HG02588 (cell line): ENCODE measurements around the gene IER5.
A peak's percentile ranks its signal among the peaks of the same experiment; 100 is the strongest.

Source experiments
- ATAC-seq: cut with Tn5 transposase; IDR thresholded peaks from one replicate; pipeline ENCODE4 v1.9.1; 2021; ENCODE audit warnings: mild to moderate bottlenecking, moderate library complexity; ENCODE audit not compliant: unreplicated experiment

The IER5 gene

DNA sequence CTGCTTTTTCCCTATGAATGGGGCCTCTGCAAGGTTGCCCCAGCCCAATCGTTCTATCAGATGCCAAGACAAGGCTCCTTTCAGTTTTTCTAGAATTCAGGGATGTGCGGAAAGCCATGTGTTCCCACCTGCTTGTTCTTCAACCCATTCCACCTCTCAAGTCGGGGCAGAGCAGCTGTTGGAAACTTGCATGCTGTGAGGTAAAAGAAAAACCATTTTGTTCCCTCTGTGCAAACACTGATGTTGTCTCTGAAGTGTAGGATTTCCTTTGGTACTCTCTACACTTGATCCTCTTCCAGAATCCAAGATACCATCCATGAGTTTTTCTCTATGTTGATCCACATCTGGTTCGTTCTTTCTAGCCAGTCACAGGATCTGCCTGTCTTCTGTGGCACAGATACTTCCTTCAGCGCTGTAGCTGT is 7.3 kb downstream of the IER5 start:
- ATAC-seq = no peak

DNA sequence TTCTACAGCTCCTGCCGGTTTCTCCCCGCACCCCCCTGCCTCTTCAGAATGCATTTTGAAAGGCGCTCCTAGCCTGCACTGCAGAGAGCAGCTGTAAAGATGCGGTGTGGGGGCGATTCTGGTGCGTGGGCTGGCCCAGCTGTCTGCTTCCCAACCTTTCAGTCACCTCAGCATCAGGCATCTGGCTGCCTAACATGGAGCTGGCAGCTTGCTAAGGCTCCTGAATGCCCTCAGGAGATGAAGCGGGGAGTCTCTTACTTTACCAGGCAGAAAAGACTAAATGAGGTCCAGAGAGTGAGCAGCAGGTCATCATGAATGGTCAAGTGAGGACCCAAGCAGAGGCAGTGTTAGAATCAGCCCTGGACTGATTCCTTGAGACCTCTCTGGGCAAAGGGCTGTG is 8.7 kb downstream of the IER5 start:
- no peak for ATAC-seq

DNA sequence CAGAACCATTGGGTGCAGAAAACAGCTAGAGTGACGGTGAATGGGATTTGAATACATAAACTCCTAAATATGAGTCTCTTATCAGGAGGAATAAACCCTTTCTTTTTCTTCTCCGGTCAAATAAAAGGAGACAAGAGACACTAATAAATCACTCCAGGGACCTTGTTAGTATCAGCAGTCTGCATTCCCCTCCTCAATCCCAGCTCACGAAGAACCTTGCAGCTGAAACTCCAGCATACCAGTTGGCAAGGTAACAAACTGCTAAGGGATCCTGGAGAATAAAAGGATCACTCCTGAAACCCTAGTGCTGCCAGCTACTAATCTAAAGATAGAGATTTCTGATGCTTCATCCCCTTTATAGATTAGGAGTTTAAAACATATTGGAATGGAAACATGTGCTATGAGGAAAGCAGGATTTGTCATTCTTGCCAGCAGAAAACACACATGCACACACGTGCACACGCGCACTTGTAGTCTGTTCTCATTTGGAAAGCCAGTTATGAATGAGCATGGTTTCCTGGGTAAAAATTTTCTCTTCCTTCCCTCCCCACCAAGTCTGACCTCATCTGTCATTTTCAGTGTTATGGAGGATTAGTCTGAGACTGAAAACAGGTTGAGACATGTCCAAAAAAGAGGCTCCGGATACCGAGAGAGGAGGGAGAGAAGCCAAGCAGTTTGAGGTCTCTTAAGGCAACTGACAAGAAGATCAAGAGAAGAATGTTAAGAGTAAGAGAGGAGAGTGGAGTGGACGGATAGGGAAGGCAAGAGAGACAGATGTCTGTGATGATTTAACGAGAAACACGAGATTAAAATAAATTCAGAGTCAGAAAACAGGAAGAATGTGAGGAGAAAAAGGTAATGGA is 10.9 kb downstream of the IER5 start:
- peak; percentile 62 for ATAC-seq

- ATAC-seq = no peak
Observed at GRCh38 chr1:181100015-181100905, 11.8 kb downstream of the IER5 start.

DNA sequence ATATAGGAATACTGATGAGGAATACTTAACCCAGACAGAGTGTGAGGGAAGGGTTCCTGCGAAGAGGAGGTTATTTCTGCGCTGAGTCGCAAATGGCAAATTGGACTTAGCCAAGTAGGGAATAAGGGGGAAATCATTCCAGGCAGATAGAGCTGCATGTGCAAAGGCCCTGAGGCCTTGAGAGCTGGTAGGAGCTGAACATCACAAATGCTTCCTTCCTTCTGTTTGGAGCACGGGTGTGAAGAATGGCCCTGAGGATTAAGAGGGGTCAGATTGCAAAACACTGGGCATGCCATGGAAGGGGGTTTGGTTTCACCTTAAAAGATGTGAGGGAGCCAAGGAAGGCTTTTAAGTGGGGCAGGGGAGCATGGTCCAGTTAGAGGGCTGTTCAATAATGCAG is 12.4 kb downstream of the IER5 start:
- ATAC-seq = no peak

- no peak for ATAC-seq
Observed at GRCh38 chr1:181101581-181102226, 13.2 kb downstream of the IER5 start.

GRCh38 chr1:181102841-181103240 is 14.3 kb downstream of the IER5 start:
- ATAC-seq = no peak

DNA sequence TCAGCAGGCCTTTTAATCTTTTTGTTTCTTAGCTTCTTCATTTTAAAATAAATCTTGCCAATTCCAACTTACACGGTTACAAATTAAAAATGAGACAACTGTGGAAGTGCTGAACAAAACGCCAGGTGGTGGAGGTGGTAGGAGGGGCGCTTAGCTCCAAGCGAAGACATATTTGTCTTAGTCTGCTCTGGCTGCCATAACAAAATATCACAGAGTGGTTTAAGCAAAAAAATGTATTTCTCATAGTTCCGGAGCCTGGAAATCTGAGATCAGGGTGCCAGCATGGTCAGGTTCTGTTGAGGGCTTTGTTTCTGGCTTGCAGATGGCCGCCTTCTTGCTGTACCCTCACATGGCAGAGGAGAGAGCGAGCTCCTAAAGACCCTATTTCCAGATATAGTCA is 14.9 kb downstream of the IER5 start:
- no peak for ATAC-seq

- peak; percentile 17 for ATAC-seq
Observed at GRCh38 chr1:181104042-181104789, 15.7 kb downstream of the IER5 start.

- no peak for ATAC-seq
Observed at GRCh38 chr1:181104790-181105133, 16.3 kb downstream of the IER5 start.

- peak; percentile 77 for ATAC-seq
Observed at GRCh38 chr1:181105134-181106021, 16.9 kb downstream of the IER5 start.

DNA sequence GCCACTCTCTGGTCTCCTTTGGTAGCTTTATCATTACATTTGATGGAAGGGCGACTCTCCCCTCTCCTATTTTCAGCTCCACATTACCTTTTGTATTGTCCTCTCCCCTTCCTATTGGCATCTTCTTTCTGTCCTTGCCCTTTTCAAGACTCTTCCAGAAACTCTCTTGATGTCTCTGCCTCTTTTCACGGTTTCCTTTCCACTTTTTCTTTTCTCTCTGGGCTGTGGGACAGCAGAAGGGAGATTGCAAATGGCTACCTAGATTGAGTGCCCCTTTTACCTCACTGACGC is 17.5 kb downstream of the IER5 start:
- ATAC-seq = no peak

GRCh38 chr1:181106479-181106878 is 18.0 kb downstream of the IER5 start:
- ATAC-seq = no peak

GRCh38 chr1:181107711-181108110 is 19.2 kb downstream of the IER5 start:
- ATAC-seq = no peak

DNA sequence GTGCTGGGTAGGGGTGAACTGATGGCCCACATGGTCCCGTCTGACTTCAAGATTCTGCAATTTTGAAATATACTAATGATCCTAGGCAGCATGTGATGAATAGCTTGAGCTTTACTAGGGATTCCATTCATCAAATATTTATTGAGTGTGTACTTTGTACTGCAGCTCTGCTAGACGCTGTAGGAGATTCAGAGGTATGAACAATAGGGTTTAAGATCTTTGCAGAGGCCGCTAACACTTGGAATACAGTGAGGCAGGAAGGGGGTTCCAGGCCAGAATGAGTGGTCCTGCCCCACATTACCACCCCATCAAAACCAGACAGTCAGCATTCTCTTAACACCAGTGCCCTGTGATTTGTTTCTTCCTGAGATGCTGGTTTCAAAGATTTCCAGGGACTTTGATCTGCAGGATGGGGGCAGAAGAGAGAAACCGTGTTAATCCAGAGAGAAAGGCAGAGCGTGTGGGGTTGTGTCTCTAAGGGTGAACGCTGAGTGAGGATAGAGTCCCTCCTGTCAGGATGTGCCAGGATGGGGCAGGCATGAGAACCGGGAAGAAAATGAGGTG is 19.9 kb downstream of the IER5 start:
- no peak for ATAC-seq

DNA sequence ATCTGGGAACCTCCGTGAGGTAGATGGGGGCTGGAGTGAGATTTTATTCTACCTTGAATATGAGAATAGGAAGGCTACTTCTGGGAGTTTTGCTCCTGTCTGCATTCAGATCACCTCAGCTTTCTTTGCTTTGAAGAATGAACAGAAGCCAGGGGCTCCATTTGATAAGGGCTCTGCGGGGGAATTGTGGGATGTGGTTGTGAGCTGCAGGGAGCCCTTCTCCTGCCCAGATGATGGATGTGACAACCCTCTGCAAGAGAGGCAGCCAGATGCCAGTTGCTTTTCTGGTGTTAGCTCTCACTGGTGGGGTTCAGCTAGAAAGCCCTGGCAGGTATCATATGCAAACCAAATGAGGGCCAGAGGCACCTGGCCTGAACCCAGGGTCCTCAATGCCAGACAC is 21.5 kb downstream of the IER5 start:
- no peak for ATAC-seq

DNA sequence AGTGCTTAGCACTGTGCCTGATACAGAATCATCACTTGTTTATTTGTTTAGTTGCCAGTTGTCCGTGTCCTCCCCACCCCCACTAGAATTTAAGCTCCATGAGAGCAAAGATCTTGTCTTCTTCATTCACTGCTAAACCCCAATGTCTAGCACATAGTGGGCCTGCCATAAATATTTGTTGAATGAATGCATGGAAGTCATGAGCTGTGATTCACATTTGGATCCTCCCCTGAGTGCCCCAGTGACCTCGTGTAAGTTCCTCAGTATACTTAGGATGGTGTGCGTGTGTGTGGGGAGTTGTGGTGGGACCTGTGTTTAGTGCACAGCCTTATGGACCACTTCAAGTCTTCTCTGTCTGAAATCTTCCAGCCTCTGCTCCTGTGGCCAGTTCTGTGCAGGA is 23.1 kb downstream of the IER5 start:
- no peak for ATAC-seq

- no peak for ATAC-seq
Observed at GRCh38 chr1:181112071-181112929, 23.8 kb downstream of the IER5 start.
